ENCODE data around the gene TEX11.
"Not testable (repeated sequence)": the region's sequence is repeated elsewhere in the genome, so short reads cannot be mapped to it uniquely, and the experiment has no call there.

Gene TEX11

DNA sequence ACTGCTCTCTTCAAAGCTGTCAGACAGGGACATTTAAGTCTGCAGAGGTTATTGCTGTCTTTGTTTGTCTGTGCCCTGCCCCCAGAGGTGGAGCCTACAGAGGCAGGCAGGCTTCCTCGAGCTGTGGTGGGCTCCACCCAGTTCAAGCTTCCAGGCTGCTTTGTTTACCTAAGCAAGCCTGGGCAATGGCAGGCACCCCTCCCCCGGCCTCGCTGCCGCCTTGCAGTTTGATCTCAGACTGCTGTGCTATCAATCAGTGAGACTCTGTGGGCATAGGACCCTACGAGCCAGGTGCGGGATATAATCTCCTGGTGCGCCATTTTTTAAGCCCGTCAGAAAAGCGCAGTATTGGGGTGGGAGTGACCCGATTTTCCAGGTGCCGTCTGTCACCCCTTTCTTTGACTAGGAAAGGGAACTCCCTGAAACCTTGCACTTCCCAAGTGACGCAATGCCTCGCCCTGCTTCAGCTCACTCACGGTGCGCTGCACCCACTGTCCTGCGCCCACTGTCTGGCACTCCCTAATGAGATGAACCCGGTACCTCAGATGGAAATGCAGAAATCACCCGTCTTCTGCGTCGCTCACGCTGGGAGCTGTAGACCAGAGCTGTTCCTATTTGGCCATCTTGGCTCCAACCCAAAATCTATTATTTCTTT lies 338.5 kb downstream of the TEX11 start:
- not testable (repeated sequence) for DNase-seq

DNA sequence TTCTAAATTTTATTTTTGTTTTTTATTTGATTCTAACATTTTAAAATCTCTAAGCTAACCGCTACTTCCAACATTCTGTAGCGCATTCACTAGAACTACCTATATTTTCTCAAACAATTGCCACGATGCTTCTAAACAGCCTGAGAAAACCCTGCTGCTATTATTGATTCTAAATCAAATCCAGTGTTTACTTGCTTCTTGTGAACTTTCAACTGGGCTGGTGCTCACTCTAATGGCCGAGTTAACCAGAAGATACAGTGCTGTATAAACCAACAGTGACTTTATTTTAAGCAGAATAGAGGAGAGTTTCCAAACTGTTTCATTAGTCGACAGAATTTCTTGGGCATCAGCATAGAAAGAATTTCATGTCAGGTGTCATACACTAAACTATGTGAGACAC lies 353.6 kb downstream of the TEX11 start:
- DNase-seq = no peak

DNA sequence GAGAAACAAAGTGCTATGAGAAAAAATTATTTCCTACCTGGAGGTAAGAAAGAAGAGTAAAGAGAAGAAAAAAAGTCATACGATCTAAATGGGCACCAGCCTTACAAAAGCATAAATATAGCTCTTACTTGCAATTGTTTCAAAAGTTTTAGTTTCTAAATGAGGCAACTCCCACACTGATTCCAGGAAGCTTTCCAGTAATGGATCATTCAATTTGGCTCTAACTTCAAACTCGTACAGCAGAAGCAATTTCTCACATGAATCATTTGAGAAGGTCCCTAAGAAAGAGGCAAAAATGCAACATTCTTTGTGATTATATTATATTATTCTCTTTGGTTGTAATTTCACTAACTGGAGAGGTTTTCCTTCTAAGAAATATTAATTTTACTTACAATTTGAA lies 354.0 kb downstream of the TEX11 start:
- no peak for DNase-seq

DNA sequence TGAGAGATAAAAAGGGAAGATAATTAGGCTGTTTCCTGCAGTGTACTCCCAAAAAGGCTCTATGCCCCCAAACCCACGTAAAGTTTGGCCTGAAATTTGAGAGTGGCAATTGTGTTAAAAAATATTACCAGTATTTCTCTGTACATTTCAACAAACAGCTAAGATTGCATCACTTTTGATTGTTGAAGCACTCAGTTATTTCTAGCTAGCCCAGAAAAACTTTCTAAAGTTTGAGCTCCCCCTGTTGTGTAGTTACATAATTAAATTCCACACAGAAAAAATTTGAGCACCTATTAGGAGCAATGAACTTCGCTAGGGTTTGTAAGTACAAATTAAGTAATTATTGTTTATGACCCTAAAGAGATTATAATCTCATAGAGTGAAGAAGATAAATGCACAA lies 354.4 kb downstream of the TEX11 start:
- no peak for DNase-seq

DNA sequence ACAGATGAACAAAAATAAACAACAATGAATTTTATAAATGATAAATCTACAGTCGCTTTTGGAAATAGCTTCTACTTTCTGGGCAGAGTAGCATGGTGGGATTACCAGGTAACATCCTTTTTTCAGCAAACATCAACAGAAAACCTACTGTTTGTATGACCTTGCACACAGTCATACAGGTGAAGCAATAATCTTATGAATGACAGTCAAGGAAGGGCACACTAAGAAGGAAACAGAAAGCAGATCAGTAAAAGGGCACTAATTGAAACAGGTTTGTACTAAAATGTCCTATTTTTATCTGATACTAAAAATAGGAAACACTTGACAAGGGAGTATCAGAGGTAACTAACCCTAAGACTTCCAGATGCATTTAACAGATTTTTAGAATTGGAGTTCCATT lies 355.0 kb downstream of the TEX11 start:
- DNase-seq = no peak

DNA sequence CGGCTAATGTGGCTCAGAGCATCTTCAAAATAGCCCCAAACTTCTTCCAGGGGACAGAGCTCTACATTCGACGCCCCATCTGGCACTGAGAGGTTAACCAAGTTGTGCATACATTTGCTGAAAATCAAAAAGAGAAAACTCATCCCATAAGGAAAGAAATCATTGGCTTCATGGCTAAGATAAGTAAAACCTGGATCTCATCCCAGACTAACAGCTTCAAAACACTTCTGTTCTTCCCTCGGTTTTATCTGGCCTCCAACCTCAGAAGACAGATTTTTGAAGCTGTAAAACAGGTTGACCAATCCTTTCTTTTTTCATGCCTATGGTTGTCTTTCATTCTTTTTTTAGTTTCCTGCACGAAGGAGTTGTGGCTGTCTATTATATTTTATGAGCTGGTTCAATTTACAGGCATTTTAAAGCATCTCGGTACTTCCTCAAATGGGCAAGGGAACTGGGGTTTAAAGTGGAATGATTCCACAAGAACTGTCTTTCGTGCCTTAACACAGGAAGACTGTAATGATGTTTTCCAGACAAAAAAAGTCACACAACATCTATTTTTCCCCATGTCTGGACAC lies 356.3 kb downstream of the TEX11 start:
- no peak for DNase-seq

DNA sequence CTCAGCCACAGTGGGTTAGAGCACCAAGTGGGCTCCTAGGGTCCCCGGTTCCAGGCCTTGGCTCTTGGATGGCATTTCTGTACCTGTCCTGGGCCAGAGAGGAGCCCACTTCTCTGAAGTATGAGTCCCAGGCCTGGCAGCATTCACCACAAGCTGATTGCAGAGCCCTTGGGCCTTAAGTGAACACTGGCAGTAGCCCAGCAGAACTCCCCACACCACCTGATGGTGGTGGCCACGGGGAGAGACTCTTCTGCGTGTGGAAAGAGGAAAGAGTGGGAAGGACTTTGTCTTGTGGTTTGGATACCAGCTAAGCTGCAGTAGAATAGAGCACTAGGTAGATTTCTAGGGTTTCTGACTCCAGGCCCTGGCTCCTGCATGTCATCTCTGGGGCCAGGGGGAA lies 359.1 kb downstream of the TEX11 start:
- no peak for DNase-seq

DNA sequence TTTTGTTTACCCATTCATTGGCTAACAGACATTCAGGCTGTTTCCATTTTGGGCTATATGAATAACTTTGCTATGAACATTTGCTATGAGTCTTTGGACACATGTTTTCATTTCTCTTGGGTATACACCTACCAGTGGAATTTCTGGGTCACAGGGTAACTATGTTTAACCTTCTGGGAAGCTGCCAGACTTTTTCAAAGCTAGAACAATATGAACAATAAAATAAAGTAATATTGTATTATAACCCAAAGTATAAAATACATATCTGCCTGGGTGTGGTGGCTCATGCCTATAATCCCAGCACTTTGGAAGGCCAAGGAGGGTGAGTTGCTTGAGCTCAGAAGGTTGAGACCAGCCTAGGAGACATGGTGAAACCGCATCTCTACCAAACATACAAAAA lies 373.3 kb downstream of the TEX11 start:
- DNase-seq = no peak

DNA sequence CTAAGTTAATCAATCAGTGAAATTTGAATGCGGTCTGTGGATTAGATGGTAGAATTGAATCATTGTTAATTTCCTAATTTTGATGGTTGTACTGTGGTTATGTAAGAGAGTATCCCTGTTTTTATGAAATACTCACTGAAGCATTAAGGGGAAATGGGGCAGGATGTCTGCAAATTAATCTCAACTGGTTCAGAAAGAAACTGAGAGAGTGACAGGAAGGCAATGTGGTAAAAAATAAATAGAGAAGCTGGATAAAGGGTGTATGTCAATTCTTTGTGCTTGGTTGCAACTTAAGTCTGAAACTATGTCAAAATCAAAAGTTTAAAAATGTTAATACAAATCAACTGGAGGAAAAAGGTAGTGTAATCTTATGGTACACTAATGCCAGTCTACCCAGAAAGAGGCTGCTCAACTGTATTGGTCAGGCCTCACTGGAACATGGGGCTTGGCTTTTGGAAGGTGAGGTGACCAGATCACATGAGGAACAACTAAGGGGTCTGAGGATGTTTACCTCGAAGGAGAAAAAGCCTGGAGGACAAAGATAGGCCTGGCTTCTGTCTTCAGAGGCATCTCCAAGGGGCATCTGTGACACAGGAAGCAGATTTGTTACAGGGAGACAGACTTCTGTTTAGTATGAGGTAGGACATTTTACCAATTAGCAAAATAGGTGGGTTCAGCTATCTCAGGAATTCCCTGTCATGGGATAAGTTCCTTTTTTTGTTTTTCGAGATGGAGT lies 380.7 kb downstream of the TEX11 start:
- DNase-seq = no peak

DNA sequence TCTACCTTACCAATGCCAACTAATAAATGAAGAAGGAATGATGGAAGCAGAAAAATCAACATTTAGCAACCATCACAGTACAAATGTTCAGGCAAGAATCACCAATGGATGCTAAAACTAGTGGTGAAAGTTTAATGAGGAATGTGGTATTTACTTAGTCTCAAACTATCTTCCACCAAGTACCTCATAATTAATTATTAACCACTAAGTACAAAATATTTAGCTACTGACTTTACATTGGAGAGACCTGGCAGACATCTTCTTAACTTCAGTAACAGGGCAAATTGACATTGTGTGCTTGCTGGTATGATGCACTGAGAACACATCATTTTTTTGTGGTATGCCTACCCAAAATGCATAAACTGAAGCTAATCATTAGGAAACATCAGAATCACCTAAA lies 381.5 kb downstream of the TEX11 start:
- no peak for DNase-seq

DNA sequence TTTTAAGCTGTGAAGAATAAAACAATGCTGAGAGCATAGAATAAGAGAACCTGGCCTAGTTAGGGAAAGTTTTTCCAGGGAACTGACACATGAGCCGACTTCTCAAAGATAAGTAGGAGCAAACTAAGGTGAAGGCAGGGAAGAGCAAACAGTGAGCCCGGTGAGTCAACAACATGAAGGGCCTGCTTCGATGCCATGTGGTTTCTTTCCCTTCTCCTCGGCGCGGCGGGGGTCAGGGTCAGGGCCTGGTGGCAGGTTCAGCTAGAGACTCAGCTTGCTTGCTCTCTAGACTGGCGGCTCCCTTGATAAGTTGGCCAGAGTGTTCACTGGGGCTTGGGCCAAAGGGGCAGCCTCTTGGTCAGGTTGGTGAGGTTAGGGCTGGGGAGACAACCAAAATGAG lies 382.8 kb downstream of the TEX11 start:
- DNase-seq = peak in 1 of 2 experiments; percentile 0

DNA sequence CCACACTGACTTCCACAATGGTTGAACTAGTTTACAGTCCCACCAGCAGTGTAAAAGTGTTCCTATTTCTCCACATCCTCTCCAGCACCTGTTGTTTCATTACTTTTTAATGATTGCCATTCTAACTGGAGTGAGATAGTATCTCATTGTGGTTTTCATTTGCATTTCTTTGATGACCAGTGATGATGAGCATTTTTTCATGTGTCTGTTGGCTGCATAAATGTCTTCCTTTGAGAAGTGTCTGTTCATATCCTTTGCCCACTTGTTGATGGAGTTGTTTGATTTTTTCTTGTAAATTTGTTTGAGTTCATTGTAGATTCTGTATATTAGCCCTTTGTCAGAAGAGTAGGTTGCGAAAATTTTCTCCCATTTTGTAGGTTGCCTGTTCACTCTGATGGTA lies 392.8 kb downstream of the TEX11 start:
- not testable (repeated sequence) for DNase-seq

DNA sequence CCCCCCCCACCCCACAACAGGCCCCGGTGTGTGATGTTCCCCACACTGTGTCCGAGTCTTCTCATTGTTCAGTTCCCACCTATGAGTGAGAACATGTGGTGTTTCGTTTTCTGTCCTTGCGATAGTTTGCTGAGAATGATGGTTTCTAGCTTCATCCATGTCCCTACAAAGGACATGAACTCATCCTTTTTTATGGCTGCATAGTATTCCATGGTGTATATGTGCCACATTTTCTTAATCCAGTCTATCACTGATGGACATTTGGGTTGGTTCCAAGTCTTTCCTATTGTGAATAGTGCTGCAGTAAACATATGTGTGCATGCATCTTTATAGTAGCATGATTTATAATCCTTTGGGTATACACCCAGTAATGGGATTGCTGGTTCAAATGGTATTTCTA lies 393.2 kb downstream of the TEX11 start:
- not testable (repeated sequence) for DNase-seq

DNA sequence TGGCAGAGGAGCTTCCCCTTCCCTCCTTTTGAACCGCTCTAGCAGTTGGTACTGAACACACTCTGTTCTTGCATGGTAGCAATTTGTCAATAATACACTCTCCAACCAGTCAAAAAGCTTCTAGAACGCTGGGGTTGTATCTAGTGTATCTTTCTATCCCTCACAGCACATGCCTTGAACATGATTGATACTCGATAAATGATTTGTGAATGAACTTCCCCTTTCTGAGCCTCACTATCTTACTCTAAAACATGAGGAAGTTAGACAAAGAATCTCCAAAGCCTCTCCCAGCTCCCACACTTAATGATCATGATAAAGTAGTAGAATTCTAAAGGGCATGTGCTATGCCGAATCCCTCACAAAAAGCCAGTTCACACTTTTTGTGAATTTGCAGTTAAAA lies 399.4 kb downstream of the TEX11 start:
- DNase-seq = no peak

DNA sequence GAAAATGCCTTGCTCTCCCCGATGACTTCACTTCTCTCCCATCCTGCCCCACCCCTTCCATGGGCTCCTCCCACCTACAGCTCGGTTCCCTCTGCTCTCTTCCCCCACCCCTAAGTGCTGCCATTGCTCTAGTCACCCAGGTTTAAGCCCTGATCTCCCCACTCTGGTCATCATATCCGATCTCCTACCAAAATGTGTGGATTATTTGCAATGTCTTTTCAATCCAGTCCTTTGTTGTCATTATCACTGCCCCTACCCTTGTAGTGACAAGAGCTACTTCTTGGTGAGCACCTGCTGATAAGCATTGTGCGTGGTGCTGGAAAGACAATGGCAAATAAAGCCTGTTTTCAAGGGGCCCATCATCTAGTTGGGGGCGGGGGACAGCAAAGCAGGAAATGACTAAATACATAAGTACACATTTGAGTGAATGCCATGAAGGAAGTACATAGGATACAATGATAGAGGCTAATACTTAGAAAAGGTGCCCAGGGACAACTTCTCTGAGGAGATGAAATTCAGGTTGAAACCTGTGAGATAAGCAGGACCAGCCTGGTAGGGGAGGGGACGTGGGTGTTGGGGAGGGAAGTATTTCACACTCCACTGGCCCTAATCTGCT lies 400.1 kb downstream of the TEX11 start:
- DNase-seq = peak in 1 of 2 experiments; percentile 0

DNA sequence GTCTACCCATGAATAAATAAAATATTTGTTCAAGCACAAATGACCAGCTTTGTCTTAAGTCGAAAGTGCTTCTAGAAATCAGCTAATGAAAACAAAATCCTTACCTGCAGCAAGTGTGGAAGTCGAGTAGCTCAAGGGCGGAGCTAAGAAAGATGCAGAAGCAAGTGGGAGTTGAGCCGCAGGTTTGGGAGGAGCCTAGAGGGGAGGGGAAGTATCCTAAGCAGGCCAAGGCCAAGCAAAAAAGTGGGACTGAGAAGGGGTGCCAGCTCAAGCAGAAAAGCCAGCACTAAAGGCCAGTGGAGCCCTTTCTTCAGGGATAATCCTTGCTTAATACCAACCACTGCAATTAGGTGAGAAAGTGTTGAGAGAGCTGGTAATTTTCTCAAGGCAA lies 403.1 kb downstream of the TEX11 start:
- DNase-seq = no peak

DNA sequence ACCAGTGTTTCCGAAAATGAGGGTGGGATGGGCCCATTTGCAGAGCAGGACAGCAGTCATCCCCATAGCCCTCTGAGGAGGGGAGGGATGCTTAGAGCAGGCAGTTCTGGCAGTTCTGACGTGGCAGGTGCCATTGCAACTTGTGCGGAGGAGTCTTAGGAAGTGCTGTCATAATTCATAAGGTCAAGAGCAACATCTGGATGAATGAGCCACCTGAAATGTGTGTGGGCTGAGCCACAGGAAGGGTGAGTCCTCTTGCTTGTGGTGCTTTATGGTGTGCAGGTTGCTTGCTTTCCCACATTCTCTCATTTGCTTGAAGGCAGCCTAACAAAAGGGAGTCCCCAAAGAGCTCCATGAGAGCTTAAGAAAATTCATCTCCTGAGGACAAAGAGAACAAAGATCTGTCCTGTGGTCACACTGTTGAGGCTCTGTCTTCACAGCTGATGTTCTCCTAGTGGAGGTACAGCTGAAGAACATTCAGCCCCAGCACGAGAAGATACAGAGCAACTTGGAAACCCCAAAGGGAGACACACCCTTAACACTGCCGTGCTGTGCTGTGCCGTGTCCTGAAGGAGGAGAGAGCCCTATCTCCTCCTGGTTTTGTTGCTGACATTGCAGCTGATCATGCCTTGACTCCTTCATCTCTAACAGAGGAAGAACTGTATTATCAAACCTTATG lies 403.6 kb downstream of the TEX11 start:
- DNase-seq = no peak

DNA sequence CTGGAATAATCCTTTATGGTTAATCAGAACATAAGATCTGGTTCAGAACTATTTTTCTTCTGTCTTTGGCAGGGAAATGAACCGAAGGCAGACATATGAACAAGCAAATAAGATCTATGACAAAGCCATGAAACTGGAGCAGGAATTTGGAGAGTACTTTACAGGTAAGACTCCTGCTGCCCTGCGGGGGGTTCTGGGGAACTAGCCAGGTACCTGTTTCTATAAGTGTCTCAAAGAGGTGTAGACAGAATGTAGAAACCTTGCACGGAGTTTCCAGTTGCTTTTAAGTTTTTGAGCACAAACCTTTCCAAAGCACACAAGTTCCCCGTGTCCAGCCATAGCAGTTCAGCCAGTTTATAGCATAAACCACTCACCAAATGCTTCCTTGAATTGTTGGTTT lies 407.7 kb downstream of the TEX11 start:
- no peak for DNase-seq

DNA sequence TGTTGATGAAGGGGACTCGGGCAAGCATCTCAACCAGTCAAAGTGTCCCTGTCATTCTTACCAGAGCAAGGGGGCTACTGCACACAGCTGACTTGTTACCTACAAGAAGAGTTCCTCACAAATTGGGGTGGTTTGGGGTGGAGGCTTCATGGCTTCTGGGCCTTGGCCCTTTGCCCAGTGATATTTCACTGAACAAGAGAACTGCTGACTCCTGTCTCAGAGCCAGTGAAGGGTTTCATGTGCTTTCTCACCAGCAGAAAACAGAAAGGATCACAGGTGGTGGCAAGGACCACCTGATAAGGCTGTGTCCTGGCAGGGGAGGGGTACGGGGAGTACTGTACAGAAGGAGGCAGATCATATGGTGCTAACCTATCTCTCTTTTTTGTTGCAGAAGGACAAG lies 410.4 kb downstream of the TEX11 start:
- no peak for DNase-seq

DNA sequence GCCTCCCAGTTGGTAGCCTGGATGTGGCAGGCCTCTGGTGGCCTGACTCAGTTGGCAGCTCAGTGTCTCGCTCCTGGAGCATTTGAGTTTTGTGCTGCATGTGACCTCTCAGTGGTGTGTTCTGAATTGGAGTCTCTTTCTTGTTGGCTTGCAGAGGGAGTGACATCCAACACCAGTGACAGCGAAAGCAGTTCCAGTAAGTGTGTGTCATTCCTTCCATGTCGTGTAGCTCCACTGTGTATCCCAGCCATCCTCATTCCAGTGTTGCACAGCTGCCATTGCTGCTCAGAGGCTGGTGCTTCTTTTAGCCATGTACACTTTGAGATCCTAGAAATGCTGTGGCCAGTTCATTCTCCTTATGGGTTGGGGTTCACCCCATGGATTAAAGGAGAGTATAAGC lies 411.5 kb downstream of the TEX11 start:
- no peak for DNase-seq

DNA sequence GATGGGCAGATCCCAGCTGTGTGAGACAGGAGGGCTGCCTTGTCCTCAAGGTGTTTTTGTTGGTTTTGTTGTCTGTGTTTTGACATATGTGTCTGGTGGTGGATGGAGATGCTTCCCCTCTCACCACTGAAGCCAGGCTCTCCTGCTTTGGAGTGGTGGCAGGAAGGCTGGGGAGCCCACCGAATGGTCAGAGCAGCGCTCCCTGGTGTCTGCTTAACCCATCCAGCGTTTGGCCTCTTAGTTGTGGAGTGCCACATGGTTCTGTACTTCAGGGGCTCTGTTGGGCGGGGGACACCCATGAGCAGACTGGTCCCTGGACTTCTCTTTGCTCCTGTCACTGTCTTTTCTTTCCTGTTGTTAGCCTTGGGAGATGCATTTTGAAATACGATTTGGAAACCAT lies 412.0 kb downstream of the TEX11 start:
- no peak for DNase-seq

DNA sequence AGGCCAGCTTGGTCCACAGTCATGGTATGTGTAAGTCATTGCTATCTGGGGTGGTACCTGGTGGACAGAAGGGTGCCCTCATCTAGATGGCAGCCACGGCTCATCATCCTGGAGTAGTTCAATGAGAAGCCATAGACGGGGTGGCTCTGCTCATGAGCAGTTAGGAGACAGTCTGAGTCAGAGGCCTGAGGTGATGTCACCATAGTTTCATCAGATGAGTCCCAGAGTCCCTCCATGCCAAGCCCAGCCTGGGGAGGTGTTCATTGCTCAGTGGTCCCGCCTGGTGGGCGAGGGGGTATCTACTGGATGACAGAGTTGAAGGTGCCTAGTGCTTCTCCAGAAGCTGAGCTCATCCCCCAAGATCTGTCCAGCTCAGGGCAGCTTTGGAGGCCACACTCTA lies 414.1 kb downstream of the TEX11 start:
- DNase-seq = no peak

DNA sequence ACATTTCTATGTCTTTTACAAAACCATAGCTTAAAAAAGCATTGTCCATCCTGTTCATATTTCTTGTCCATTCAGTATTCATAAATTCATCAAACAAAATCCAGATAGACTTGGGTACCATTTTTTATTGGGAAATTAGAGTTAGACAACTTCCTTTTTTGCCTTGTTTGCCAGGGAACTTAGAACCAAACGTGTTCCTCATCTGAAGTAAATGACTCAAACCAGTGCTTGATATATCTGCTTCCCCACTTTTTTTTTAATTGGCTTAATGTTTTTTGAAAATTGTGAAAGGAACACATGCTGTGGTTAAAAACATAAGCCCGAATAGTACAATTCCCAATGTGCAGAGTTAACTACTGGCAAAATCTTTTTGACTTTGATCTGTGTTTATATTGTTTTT lies 419.7 kb downstream of the TEX11 start:
- DNase-seq = no peak

DNA sequence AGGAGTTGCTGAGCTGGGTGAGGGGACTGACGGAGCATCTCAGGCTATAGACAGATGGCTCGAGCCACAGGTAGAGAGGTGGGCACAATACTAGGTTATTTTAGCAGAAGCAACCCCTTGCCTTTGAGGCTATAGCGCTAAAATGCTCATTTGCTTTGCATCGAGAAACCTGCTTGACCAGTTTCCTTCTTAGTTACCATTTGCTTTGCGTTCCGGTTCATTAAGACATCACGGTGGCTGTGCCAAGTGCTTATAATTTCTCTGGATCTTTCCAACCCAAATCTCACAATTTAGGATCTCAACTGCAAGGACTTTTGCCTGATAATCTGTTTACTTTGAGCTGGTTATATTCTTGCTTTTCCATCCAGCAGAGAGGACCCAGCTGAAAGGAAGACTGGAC lies 423.0 kb downstream of the TEX11 start:
- DNase-seq = no peak

All from NCI-H187 (cell line).